ENCODE data around the gene TWIST2. TPM values are rescaled to one million over a fixed set of nuclear protein-coding genes. Genes with fewer than 3 reads are reported as not detected.

Gene TWIST2
- total RNA-seq, 2 donors from 2014 or later, result 6.2 to 26.1 TPM

DNA sequence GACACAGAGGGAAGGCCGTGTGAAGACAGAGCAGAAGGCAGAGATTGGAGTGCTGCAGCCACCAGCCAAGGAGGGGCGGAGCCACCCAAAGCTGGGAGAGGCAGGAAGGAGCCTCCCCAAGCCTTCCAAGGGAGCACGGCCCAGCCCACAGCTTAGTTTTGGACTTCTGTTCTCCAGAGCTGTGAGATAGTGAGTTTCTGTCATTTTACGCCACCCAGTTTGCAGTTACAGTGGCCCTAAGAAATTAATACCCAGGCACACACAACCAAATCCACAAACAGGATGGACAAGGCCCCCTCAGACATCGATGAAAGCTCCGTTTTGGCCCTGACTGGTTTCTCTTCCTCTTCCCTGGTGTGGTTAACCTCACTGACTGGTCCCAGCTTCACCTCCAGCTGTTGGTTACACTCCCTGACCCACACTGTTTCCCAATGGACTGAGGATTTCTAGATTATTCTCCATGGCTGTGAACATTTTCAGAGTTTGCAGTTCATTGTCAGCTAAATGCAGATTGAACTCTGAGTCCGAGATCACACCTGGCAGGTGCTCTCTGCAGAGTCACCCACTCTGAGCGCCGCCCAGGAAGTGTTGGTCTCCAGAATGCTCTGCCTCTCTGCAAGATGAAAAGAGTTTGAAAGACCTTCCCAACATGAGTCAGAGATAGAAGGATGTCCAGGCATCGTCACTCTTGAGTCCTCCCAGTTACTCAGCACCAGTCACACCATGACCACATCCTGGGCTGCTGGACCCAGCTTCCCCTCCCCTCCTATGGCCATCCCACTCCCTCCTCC is 100.2 kb downstream of the TWIST2 start:
- TF ChIP-seq, protein P1, sequence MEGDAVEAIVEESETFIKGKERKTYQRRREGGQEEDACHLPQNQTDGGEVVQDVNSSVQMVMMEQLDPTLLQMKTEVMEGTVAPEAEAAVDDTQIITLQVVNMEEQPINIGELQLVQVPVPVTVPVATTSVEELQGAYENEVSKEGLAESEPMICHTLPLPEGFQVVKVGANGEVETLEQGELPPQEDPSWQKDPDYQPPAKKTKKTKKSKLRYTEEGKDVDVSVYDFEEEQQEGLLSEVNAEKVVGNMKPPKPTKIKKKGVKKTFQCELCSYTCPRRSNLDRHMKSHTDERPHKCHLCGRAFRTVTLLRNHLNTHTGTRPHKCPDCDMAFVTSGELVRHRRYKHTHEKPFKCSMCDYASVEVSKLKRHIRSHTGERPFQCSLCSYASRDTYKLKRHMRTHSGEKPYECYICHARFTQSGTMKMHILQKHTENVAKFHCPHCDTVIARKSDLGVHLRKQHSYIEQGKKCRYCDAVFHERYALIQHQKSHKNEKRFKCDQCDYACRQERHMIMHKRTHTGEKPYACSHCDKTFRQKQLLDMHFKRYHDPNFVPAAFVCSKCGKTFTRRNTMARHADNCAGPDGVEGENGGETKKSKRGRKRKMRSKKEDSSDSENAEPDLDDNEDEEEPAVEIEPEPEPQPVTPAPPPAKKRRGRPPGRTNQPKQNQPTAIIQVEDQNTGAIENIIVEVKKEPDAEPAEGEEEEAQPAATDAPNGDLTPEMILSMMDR (IDR thresholded peaks at IDR 0.05), result no peak
- no peak overlapping the region for H3K4me3 ChIP-seq
- peak overlapping the region in 1 of 2 donors; percentile 48 for H3K27ac ChIP-seq
- no peaks in the 10 kb centered on the region for H3K9me3 ChIP-seq
- DNase-seq (ENCODE audit: low spot score), result peak; percentile 80
- H3K27me3 ChIP-seq, result no peaks in the 10 kb centered on the region
- H3K4me1 ChIP-seq, result peaks cover 0 to 11% of the 10 kb centered on the region in 2 donors
- H3K36me3 ChIP-seq, result no peaks in the 10 kb centered on the region

DNA sequence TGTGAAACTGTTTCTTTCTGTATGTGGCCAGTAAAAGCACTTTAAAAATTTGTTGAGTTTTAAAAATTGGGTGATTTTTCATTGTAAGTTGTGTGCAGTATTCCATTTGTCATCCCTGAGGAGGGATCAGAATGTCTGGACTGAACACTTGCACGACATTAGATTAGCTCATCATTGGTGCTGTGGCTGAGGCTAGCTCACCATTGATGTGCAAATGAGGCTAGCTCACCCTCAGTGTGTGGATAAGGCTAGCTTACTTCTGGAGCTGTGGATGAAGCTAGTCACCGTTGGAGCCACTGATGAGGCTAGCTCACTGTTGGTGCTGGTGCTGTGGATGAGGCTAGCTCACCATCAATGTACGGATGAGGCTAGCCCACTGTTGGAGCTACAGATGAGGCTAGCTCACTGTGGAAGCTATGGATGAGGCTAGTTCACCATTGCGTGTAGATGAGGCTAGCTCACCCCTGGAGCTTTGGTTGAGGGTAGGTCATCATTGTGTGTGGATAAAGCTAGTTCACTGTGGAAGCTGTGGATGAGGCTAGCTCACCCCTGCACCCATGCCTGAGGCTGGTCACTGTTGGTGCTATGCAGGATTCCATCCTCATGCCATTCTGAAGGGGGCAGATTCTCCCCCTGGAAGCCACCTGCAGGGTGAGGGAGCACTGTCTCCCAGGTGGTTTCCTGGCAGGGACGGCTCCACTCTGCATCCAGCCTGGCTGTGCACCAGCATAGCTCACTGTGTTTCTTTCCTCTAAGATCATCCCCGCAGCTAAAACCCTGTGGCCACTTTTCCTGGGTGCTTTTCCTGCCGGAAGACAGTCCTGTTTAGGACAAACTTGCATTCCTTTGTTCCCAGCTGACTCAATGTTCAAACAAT is 101.1 kb downstream of the TWIST2 start:
- Histone ChIP-seq H3K9me3 (no peaks in the 10 kb centered on the region), H3K4me1 (peaks cover 0 to 11% of the 10 kb centered on the region in 2 donors), H3K27me3 (no peaks in the 10 kb centered on the region), H3K36me3 (no peaks in the 10 kb centered on the region), H3K27ac (no peak overlapping the region), H3K4me3 (no peak overlapping the region)
- peak; percentile 34 for DNase-seq (ENCODE audit: low spot score)
- TF ChIP-seq, protein P1 (IDR thresholded peaks at IDR 0.05), result no peak

DNA sequence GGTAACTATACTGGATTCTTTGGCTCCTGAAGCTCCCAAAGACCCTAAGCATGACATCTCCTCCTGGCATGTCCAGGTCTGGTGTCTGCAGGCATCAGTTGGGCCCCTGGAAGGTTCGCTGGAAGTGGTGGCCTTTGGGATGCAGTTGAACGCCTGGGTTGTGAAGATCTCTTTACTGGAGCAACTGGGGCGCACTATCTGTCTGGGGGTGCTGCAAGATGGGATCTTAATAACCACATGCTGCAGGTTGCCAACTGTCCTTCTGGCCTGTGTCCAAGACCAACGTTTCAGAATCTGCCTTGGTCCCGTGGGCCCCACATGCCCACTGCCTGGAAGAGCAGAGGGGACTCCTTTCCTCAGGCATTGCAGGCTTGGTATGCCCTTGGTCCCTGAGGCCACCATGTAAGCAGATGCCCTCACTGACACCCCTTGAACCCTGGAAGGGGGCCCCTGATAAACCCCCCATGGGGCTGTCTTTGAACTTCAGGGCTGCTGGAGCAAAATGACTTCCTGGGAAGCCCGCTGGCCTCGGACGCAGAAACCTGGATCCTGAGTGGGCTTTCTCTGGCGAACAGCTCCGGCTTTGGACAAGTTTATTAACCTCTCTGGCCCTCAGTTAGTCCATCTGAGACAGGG is 101.9 kb downstream of the TWIST2 start:
- DNase-seq (ENCODE audit: low spot score), result peak; percentile 47
- Histone ChIP-seq H3K27ac (no peak overlapping the region), H3K9me3 (no peaks in the 10 kb centered on the region), H3K4me1 (peaks cover 0 to 11% of the 10 kb centered on the region in 2 donors), H3K27me3 (no peaks in the 10 kb centered on the region), H3K36me3 (no peaks in the 10 kb centered on the region), H3K4me3 (no peak overlapping the region)
- TF ChIP-seq, protein P1 (IDR thresholded peaks at IDR 0.05), result no peak

DNA sequence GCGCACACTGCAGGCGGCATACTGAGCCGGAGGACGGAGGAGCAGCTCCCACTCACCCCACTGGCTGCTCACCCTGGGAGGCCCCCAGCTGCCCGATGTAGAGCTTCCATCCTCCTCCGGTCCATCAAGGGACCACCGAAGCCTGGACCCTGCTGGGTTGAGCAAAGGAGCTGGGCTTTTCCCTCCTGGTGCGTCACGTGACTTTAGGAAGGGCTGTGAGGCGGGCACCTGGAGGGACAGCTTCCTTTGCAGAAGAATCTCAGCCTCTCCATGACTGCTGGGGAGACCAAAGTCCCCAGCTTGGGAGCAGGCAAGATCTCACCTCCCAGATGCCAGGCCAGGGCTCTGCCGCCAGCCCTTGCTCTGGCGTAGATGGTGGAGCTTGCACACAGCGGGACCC is 102.7 kb downstream of the TWIST2 start:
- peak; percentile 42 for DNase-seq (ENCODE audit: low spot score)
- Histone ChIP-seq H3K36me3 (no peaks in the 10 kb centered on the region), H3K4me1 (peaks cover 0 to 11% of the 10 kb centered on the region in 2 donors), H3K9me3 (no peaks in the 10 kb centered on the region), H3K4me3 (no peak overlapping the region), H3K27me3 (no peaks in the 10 kb centered on the region), H3K27ac (no peak overlapping the region)
- TF ChIP-seq, protein P1 (IDR thresholded peaks at IDR 0.05), result no peak

DNA sequence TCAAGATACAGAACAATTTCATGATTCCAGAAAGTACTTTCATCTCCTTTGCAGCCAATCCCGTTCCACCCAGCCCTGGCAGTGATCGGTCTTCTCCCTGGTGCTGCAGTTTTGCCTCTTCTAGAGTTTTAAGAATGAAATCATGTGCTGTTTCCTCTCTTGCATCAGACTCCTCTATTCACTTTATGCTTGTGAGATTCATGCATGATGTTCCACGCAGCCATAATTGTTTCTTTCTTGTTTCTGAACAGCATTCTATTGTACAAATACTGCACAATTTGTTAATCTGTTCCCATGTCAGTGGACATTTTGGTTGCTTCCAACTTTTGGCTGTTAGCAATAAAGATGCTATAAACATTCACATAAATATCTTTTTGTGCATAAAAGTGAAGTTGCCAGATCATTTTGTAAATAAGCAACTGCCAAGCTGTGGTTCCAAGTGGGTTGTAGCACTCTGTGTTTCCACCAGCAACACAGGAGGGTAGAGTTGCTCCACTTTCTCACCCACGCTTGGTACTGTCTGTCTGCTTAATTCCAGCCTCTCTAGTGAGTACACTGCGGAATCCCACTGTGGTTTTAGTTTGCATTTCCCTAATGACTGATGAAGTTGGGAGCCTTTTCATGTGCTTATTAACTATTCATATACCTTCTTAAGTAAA is 104.5 kb downstream of the TWIST2 start:
- H3K4me1 ChIP-seq, result peaks cover 0 to 10% of the 10 kb centered on the region in 2 donors
- H3K27ac ChIP-seq, result no peak overlapping the region
- TF ChIP-seq, protein P1 (IDR thresholded peaks at IDR 0.05), result no peak
- no peaks in the 10 kb centered on the region for H3K27me3 ChIP-seq
- H3K36me3 ChIP-seq, result no peaks in the 10 kb centered on the region
- H3K9me3 ChIP-seq, result no peaks in the 10 kb centered on the region
- H3K4me3 ChIP-seq, result no peak overlapping the region
- no peak for DNase-seq (ENCODE audit: low spot score)

All from right atrium auricular region (tissue), 2 donors.